SU-DHL-6 (cell line): ENCODE results near the gene PDE3B.
"Not testable (repeated sequence)": the region's sequence is repeated elsewhere in the genome, so short reads cannot be mapped to it uniquely, and the experiment has no call there.

Experiments
- H2AFZ ChIP-seq: fragments of 200-600 bp; sonication (generic); 2 replicates; pipeline ENCODE4 v1.6.1; 2014; ENCODE audit warnings: low read depth, mild to moderate bottlenecking, moderate library complexity, mixed read lengths, antibody characterized with exemption, low read length; ENCODE audit not compliant: severe bottlenecking
- H3F3A ChIP-seq: fragments of 200-600 bp; shearing (Covaris generic); 2 replicates; pipeline ENCODE4 v1.6.0; 2016; ENCODE audit warnings: antibody characterized with exemption, mild to moderate bottlenecking; ENCODE audit not compliant: insufficient read depth
- H3K27ac ChIP-seq: fragments of 200-600 bp; sonication (generic); 2 replicates; pipeline ENCODE4 v1.5.1; 2016; ENCODE audit warnings: low read depth, mild to moderate bottlenecking, low read length, moderate library complexity, mixed read lengths
- H3K27me3 ChIP-seq: fragments of 200-600 bp; sonication (generic), shearing (Covaris generic); 2 replicates; pipeline ENCODE4 v1.6.0; 2014; ENCODE audit warnings: mild to moderate bottlenecking, low read length
- H3K36me3 ChIP-seq: fragments of 200-600 bp; sonication (generic); 2 replicates; pipeline ENCODE4 v1.6.1; 2014; ENCODE audit warnings: mild to moderate bottlenecking, low read length, mixed read lengths
- H3K4me2 ChIP-seq: fragments of 300-600, 200-600 bp; shearing (Covaris generic), sonication (generic); 2 replicates; pipeline ENCODE4 v1.6.0; 2014; ENCODE audit warnings: low read length, low read depth, mild to moderate bottlenecking; ENCODE audit not compliant: poor library complexity, severe bottlenecking
- H3K4me3 ChIP-seq: fragments of 200-600 bp; sonication (generic); 2 replicates; pipeline ENCODE4 v1.5.1; 2014; ENCODE audit warnings: antibody characterized with exemption, low read length, mild to moderate bottlenecking, mixed read lengths; ENCODE audit not compliant: insufficient read depth, poor library complexity, severe bottlenecking
- H3K79me2 ChIP-seq: fragments of 200-600 bp; sonication (generic); 2 replicates; pipeline ENCODE4 v1.6.1; 2014; ENCODE audit warnings: mild to moderate bottlenecking, low read length, moderate library complexity; ENCODE audit not compliant: insufficient read depth
- H3K9ac ChIP-seq: fragments of 200-600 bp; sonication (generic); 2 replicates; pipeline ENCODE4 v1.7.0; 2014; ENCODE audit warnings: mild to moderate bottlenecking, low read length
- H3K9me2 ChIP-seq: fragments of 200-600 bp; sonication (generic); replicated peaks from 2 replicates; pipeline ENCODE4 v1.6.1; 2014; ENCODE audit warnings: low read length; ENCODE audit not compliant: insufficient read depth
- H3K9me3 ChIP-seq: fragments of 200-600 bp; sonication (generic); 2 replicates; pipeline ENCODE4 v1.6.1; 2014; ENCODE audit warnings: low read length, mixed read lengths; ENCODE audit not compliant: insufficient read depth
- H4K20me1 ChIP-seq: fragments of 200-600 bp; sonication (generic); 2 replicates; pipeline ENCODE4 v1.6.1; 2014; ENCODE audit warnings: low read depth, mild to moderate bottlenecking, antibody characterized with exemption, low read length, moderate library complexity, mixed read lengths
- EZH2phosphoT487 ChIP-seq: fragments of 200-600 bp; sonication (generic), shearing (Covaris generic); conservative IDR thresholded peaks from 2 replicates; pipeline ENCODE4 v1.6.1; 2018; ENCODE audit warnings: mild to moderate bottlenecking, antibody characterized with exemption, low read length, moderate library complexity, mixed read lengths
- TF ChIP-seq, protein P1 (sequence below): fragments of 200-600 bp; sonication (generic); IDR thresholded peaks from one replicate; pipeline ENCODE4 v1.5.1; 2017; ENCODE audit warnings: antibody characterized with exemption, mild to moderate bottlenecking, low read length, moderate library complexity; ENCODE audit not compliant: insufficient read depth, poor library complexity, severe bottlenecking

Gene PDE3B

DNA sequence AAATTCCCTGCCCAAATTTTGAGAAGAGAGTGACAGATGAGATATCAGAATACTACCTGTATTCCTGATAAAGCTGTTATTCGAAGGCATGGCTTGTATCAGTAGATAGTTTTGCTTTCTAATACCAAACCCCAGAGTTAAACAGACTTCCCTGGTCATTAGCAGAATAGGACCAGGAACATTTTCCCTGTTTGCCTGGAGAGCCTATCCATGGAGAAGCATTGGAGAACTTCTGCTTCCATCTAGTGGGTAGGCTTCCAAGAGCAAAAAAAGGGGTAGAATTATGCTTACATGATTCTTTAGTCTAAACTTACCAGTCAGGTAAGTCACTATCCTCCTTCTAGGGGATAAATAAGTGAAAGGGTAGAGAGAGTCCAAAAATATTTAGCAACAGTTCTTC lies 14.2 kb downstream of the PDE3B start:
- Histone ChIP-seq H2AFZ (no peak overlapping the region), H3K4me2 (no peak overlapping the region), H3K9me3 (no peaks in the 10 kb centered on the region), H3K4me3 (no peak overlapping the region), H3F3A (no peaks in the 10 kb centered on the region), H3K27ac (no peak overlapping the region), H4K20me1 (no peaks in the 10 kb centered on the region), H3K79me2 (no peaks in the 10 kb centered on the region), H3K27me3 (no peaks in the 10 kb centered on the region), H3K36me3 (no peaks in the 10 kb centered on the region), H3K9ac (no peak overlapping the region), H3K9me2 (no peaks in the 10 kb centered on the region)
- TF ChIP-seq, protein P1, sequence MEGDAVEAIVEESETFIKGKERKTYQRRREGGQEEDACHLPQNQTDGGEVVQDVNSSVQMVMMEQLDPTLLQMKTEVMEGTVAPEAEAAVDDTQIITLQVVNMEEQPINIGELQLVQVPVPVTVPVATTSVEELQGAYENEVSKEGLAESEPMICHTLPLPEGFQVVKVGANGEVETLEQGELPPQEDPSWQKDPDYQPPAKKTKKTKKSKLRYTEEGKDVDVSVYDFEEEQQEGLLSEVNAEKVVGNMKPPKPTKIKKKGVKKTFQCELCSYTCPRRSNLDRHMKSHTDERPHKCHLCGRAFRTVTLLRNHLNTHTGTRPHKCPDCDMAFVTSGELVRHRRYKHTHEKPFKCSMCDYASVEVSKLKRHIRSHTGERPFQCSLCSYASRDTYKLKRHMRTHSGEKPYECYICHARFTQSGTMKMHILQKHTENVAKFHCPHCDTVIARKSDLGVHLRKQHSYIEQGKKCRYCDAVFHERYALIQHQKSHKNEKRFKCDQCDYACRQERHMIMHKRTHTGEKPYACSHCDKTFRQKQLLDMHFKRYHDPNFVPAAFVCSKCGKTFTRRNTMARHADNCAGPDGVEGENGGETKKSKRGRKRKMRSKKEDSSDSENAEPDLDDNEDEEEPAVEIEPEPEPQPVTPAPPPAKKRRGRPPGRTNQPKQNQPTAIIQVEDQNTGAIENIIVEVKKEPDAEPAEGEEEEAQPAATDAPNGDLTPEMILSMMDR, result no peak
- no peak for TF ChIP-seq EZH2phosphoT487

DNA sequence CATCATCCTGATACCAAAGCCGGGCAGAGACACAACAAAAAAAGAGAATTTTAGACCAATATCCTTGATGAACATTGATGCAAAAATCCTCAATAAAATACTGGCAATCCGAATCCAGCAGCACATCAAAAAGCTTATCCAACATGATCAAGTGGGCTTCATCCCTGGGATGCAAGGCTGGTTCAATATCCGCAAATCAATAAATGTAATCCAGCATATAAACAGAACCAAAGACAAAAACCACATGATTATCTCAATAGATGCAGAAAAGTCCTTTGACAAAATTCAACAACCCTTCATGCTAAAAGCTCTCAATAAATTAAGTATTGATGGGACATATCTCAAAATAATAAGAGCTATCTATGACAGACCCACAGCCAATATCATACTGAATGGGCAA lies 21.3 kb downstream of the PDE3B start:
- H3K9me3 ChIP-seq, H3K27me3 ChIP-seq, H3K4me2 ChIP-seq, H3K79me2 ChIP-seq, H3K36me3 ChIP-seq, H3F3A ChIP-seq, H3K9me2 ChIP-seq, H3K9ac ChIP-seq, H4K20me1 ChIP-seq, H2AFZ ChIP-seq, H3K27ac ChIP-seq, H3K4me3 ChIP-seq: not testable (repeated sequence)

DNA sequence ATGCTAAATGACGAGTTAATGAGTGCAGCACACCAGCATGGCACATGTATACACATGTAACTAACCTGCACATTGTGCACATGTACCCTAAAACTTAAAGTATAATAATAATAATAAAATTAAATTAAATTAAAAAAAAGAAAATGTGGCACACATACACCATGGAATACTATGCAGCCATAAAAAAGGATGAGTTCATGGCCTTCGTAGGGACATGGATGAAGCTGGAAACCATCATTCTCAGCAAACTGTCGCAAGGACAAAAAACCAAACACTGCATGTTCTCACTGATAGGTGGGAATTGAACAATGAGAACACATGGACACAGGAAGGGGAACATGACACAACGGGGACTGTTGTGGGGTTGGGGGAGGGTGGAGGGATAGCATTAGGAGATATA lies 23.7 kb downstream of the PDE3B start:
- H3K27me3 ChIP-seq, H3K79me2 ChIP-seq, H3K9me2 ChIP-seq, H3K9ac ChIP-seq, H3K4me2 ChIP-seq, H2AFZ ChIP-seq, H3K36me3 ChIP-seq, H3F3A ChIP-seq, H3K9me3 ChIP-seq, H4K20me1 ChIP-seq, H3K27ac ChIP-seq, H3K4me3 ChIP-seq: not testable (repeated sequence)

DNA sequence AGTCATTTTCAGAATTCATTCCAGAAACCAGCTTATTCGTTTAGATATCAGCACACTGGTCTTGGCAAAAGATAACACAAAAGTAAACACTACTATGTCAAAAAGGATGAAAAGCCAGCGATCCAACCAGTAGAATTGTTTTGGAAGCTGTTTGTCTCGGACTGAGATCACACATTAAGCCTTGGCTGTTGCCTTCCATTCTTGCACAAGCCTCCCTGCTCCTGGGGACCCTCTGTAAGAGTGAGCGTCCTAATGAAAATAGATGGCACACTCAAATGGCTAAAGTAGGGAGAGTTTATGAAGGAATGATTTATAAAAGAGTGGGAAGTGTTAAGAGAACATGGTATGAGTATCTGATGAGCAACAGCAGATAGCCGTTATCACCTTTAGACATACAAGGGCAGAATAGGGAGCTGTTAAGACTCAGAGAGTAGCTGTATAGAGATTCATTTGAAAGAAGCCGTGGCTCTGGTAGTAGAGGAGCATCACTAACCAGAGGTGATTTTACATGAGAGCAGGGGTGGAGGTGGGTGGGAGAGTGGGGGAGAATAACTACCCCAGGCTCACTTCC lies 25.2 kb downstream of the PDE3B start:
- Histone ChIP-seq H3K9ac (no peak overlapping the region), H3K4me2 (no peak overlapping the region), H3F3A (no peaks in the 10 kb centered on the region), H3K79me2 (no peaks in the 10 kb centered on the region), H4K20me1 (no peaks in the 10 kb centered on the region), H3K27ac (no peak overlapping the region), H3K9me3 (no peaks in the 10 kb centered on the region), H3K27me3 (no peaks in the 10 kb centered on the region), H3K4me3 (no peak overlapping the region), H2AFZ (no peak overlapping the region), H3K9me2 (no peaks in the 10 kb centered on the region), H3K36me3 (no peaks in the 10 kb centered on the region)
- TF ChIP-seq EZH2phosphoT487, result no peak
- TF ChIP-seq, protein P1, result no peak
